NCI-H1436 (cell line): ENCODE data around the gene ARL14.

Source experiments
- DNase-seq: peaks from one replicate; lab custom pipeline; 2025; lab: John Stamatoyannopoulos, UW

Gene ARL14

GRCh38 chr3:160722331-160722730 is 45.4 kb downstream of the ARL14 start:
- no peak for DNase-seq

- no peak for DNase-seq
Measured at GRCh38 chr3:160725338-160725737, 48.4 kb downstream of the ARL14 start.
